Esophagus muscularis mucosa (tissue), 4 donors: ENCODE results near the gene CCDC61. TPM values are rescaled to one million over a fixed set of nuclear protein-coding genes. Genes with fewer than 3 reads are reported as not detected.

ENCODE experiments used
- DNase-seq: peaks from one replicate; pipeline ENCODE4 v3.0.0-alpha.2; 2017; ENCODE audit errors: extremely low spot score
- H3K27ac ChIP-seq, 4 donors: fragments of 200-600 bp; sonication (generic); replicated peaks in 1 of 4; 1 replicate in 3 of 4; 2 replicates in 1 of 4; pipeline ENCODE4 v1.5.1; 2016 to 2019; ENCODE audit warnings: mild to moderate bottlenecking in 1 of 4
- H3K27me3 ChIP-seq, 4 donors: fragments of 200-600 bp; sonication (generic); one replicate each; pipeline versions ENCODE4 v1.5.1 to v1.6.0; 2016 to 2019
- H3K36me3 ChIP-seq, 4 donors: fragments of 200-600 bp; sonication (generic); one replicate each; pipeline ENCODE4 v1.5.1; 2016 to 2019
- H3K4me1 ChIP-seq, 4 donors: fragments of 200-600 bp; sonication (generic); one replicate each; pipeline ENCODE4 v1.5.1; 2016 to 2019
- H3K4me3 ChIP-seq, 4 donors: fragments of 200-600 bp; sonication (generic); 1 replicate in 2 of 4; 2 replicates in 2 of 4; pipeline ENCODE4 v1.5.1; 2016 to 2019; ENCODE audit warnings: mild to moderate bottlenecking in 4 of 4, moderate library complexity in 1 of 4
- H3K9me3 ChIP-seq, 4 donors: fragments of 200-600 bp; sonication (generic); 1 replicate in 3 of 4; 2 replicates in 1 of 4; pipeline ENCODE4 v1.5.1; 2016 to 2019
- CTCF ChIP-seq, 3 experiments: fragments of 200-600 bp in 2 of 3; fragments of 450-650 bp in 1 of 3; sonication (generic) in 2 of 3; IDR thresholded peaks; one replicate each; pipeline ENCODE4 v1.5.1; 2017 to 2019; ENCODE audit warnings: antibody characterized with exemption in 3 of 3, mild to moderate bottlenecking in 2 of 3, moderate library complexity in 1 of 3
- EP300 ChIP-seq: sonication (generic); formaldehyde crosslinking; IDR thresholded peaks from one replicate; pipeline ENCODE4 v1.6.1; 2017; ENCODE audit warnings: antibody characterized with exemption
- POLR2A ChIP-seq: fragments of 450-650 bp; IDR thresholded peaks from one replicate; pipeline ENCODE4 v1.6.1; 2017; ENCODE audit warnings: antibody characterized with exemption, moderate library complexity, mild to moderate bottlenecking, low read depth
- POLR2AphosphoS5 ChIP-seq, 2 donors: sonication (generic); formaldehyde crosslinking; IDR thresholded peaks; one replicate each; pipeline ENCODE4 v1.6.1; 2017; ENCODE audit warnings: antibody characterized with exemption in 2 of 2
- WGBS: methylation state at CpG from one replicate; pipeline ENCODE4 v1.1.5; 2018; 5-methylcytosine and 5-hydroxymethylcytosine counted together
- intact Hi-C: fragments of 100-400 bp; cut with DNase I; formaldehyde crosslinking; loops from one replicate; pipeline ENCODE4 v1.15.1; 2023
- total RNA-seq, 4 donors: library from RNA; depleted of rRNA; stranded (reverse); fragments of >200 nt; gene quantifications; one replicate each; pipeline versions ENCODE4 v1.1.0 to v1.2.1, GENCODE V29; 2016

Gene CCDC61
- total RNA-seq, 4 donors from 2014 or later = 5.3 to 9.6 (median 8.6) TPM

DNA sequence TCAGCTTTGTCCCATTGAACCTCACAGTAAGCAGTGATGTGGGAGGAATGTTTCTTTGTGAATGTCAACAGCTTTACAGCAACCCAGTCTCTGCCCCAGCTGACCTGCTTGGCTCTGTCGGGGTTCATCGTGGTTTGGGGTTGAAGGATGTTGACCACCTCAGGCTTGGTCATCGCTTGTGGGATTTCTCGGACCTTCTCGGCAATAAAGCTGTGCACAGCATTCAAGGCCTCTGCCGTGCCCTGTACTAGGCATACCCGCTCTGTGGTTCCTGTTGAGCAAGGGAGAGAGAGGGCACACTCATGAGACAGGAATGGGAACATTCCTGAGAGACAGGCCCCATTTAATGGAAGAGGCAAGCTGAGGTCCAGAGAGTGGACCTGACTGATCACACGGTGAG, 41.6 kb upstream of the CCDC61 start:
- DNase-seq = no peak
- Histone ChIP-seq H3K36me3 (peaks cover 0 to 18% (median 0%) of the 10 kb centered on the region in 4 donors), H3K27ac (no peak overlapping the region), H3K4me1 (peaks cover 13 to 26% (median 20%) of the 10 kb centered on the region in 4 donors), H3K9me3 (no peaks in the 10 kb centered on the region), H3K4me3 (no peak overlapping the region), H3K27me3 (peaks cover 0 to 82% (median 6%) of the 10 kb centered on the region in 4 donors)
- intact Hi-C loops = no loop called here
- no peak for TF ChIP-seq EP300
- no peak for TF ChIP-seq POLR2A
- TF ChIP-seq CTCF (IDR thresholded peaks at IDR 0.05) = no peak
- 88% methylated on average over 8 of the region's 8 CpGs for WGBS

- no peak for DNase-seq
- Histone ChIP-seq H3K9me3 (no peaks in the 10 kb centered on the region), H3K27ac (no peak overlapping the region), H3K27me3 (peaks cover 0 to 86% (median 6%) of the 10 kb centered on the region in 4 donors), H3K4me1 (peaks cover 13 to 28% (median 23%) of the 10 kb centered on the region in 4 donors), H3K4me3 (no peak overlapping the region), H3K36me3 (peaks cover 0 to 18% (median 0%) of the 10 kb centered on the region in 4 donors)
- WGBS = 13% methylated on average over 8 of the region's 9 CpGs
- TF ChIP-seq CTCF (IDR thresholded peaks at IDR 0.05) = no peak
- no peak for TF ChIP-seq POLR2A
- no peak for TF ChIP-seq EP300
- TF ChIP-seq POLR2AphosphoS5 (IDR thresholded peaks at IDR 0.05) = no peak
- intact Hi-C loops = no loop called here
Measured at GRCh38 chr19:45954156-45954555, 41.1 kb upstream of the CCDC61 start.

GRCh38 chr19:45955905-45956608, 39.2 kb upstream of the CCDC61 start:
- TF ChIP-seq CTCF (IDR thresholded peaks at IDR 0.05) (no peak), POLR2A (no peak), POLR2AphosphoS5 (IDR thresholded peaks at IDR 0.05) (no peak), EP300 (no peak)
- Histone ChIP-seq H3K27ac (peak overlapping the region in 1 of 4 donors; percentile 26), H3K4me3 (no peak overlapping the region), H3K9me3 (no peaks in the 10 kb centered on the region), H3K4me1 (peaks cover 13 to 39% (median 32%) of the 10 kb centered on the region in 4 donors), H3K36me3 (peaks cover 0 to 15% (median 0%) of the 10 kb centered on the region in 4 donors), H3K27me3 (peaks cover 0 to 83% (median 8%) of the 10 kb centered on the region in 4 donors)
- WGBS = 50% methylated on average over 13 of the region's 13 CpGs
- DNase-seq = no peak
- intact Hi-C loops = no loop called here

- intact Hi-C loops = no loop called here
- Histone ChIP-seq H3K4me3 (no peak overlapping the region), H3K27ac (peak overlapping the region in 1 of 4 donors; percentile 2), H3K36me3 (peaks cover 0 to 4% (median 0%) of the 10 kb centered on the region in 4 donors), H3K4me1 (peaks cover 2 to 32% (median 24%) of the 10 kb centered on the region in 4 donors), H3K27me3 (peaks cover 0 to 76% (median 5%) of the 10 kb centered on the region in 4 donors), H3K9me3 (no peaks in the 10 kb centered on the region)
- TF ChIP-seq POLR2AphosphoS5 (IDR thresholded peaks at IDR 0.05) (no peak), EP300 (no peak), CTCF (IDR thresholded peaks at IDR 0.05) (no peak), POLR2A (no peak)
- WGBS = 82% methylated on average over 6 of the region's 6 CpGs
- no peak for DNase-seq
Measured at GRCh38 chr19:45958320-45958719, 36.9 kb upstream of the CCDC61 start.
